Measurements from ENCODE around the gene LIME1. TPM values are rescaled to one million over a fixed set of nuclear protein-coding genes. Genes with fewer than 3 reads are reported as not detected.

LIME1 gene
- total and polyA plus RNA-seq, 4 donors = 21.2 to 69.0 (median 51.6) TPM

GRCh38 chr20:63781181-63781580 lies 44.7 kb downstream of the LIME1 start (continued):
- no peak for TF ChIP-seq RXRA (IDR thresholded peaks at IDR 0.05)

- H3K4me1 ChIP-seq (ENCODE audit: control insufficient read depth in 4 of 4, insufficient read depth in 4 of 4, low read length in 3 of 4) = peaks cover 0 to 3% (median 0%) of the 10 kb centered on the region in 4 donors
- 75% methylated on average over 18 of the region's 18 CpGs for WGBS
- no peak for DNase-seq (ENCODE audit: low spot score)
- no peak overlapping the region for H3K4me3 ChIP-seq (ENCODE audit: low read depth in 1 of 3, low read length in 3 of 3)
- H3K9me3 ChIP-seq (ENCODE audit: control insufficient read depth in 4 of 4, low read length in 3 of 4) = no peaks in the 10 kb centered on the region
- H3K36me3 ChIP-seq (ENCODE audit: control insufficient read depth in 4 of 4, insufficient read depth in 3 of 4, low read depth in 1 of 4, low read length in 3 of 4) = no peaks in the 10 kb centered on the region
- no peak overlapping the region for H3K27ac ChIP-seq (ENCODE audit: low read depth in 1 of 2, low read length in 2 of 2)
- H3K9ac ChIP-seq (ENCODE audit: low read depth in 1 of 2, low read length in 2 of 2) = no peak overlapping the region
- no peak for TF ChIP-seq YY1 (IDR thresholded peaks at IDR 0.05)
- no peak for TF ChIP-seq CTCF (IDR thresholded peaks at IDR 0.05; ENCODE audit: low read depth, low read length, missing input control)
- TF ChIP-seq GABPA (IDR thresholded peaks at IDR 0.05 in 1 of 2, conservative IDR thresholded peaks at IDR 0.05 in 1 of 2) = no peak
- no peak for TF ChIP-seq FOXA2 (IDR thresholded peaks at IDR 0.05)
- no peak for TF ChIP-seq JUND (IDR thresholded peaks at IDR 0.05)
- no peak for TF ChIP-seq ZBTB33 (IDR thresholded peaks at IDR 0.05)
- TF ChIP-seq RXRA (IDR thresholded peaks at IDR 0.05) = no peak
- no peak for TF ChIP-seq TAF1 (conservative IDR thresholded peaks at IDR 0.05)
- no peak for TF ChIP-seq RAD21 (IDR thresholded peaks at IDR 0.05)
- no peak for TF ChIP-seq NR2F2 (IDR thresholded peaks at IDR 0.05)
- no peak for TF ChIP-seq FOXA1 (IDR thresholded peaks at IDR 0.05)
- TF ChIP-seq HNF4A (conservative IDR thresholded peaks at IDR 0.05) = no peak
- no peak for TF ChIP-seq REST (IDR thresholded peaks at IDR 0.05)
- TF ChIP-seq MAX (IDR thresholded peaks at IDR 0.05) = no peak
- TF ChIP-seq EGR1 (IDR thresholded peaks at IDR 0.05; ENCODE audit: low read depth in 2 of 2) = no peak
- TF ChIP-seq SP1 (IDR thresholded peaks at IDR 0.05) = no peak
- no peak for TF ChIP-seq HNF4G (IDR thresholded peaks at IDR 0.05)
- no peak for TF ChIP-seq ATF3 (IDR thresholded peaks at IDR 0.05)
- H3K27me3 ChIP-seq (ENCODE audit: control insufficient read depth in 4 of 4, insufficient read depth in 4 of 4, low read length in 3 of 4) = no peaks in the 10 kb centered on the region
Measured at GRCh38 chr20:63782051-63782471, 45.6 kb downstream of the LIME1 start.

Measured in liver (tissue), 9 donors.